H9 (cell line): ENCODE results near the gene GCC2. TPM values are rescaled to one million over a fixed set of nuclear protein-coding genes. Genes with fewer than 3 reads are reported as not detected.

Source experiments
- DNase-seq: peaks from one replicate; pipeline ENCODE4 v3.0.0-alpha.2; 2017
- H2AFZ ChIP-seq: one replicate; pipeline ENCODE4 v1.6.1; 2013; ENCODE audit warnings: mild to moderate bottlenecking, low read length, control low read depth, moderate library complexity
- H2AK5ac ChIP-seq: 2 replicates; pipeline ENCODE4 v1.6.1; 2013; ENCODE audit warnings: low read length, control low read depth, mixed read lengths; ENCODE audit not compliant: insufficient read length
- H2BK120ac ChIP-seq: one replicate; pipeline ENCODE4 v1.6.1; 2013; ENCODE audit warnings: low read depth, mild to moderate bottlenecking, low read length, control low read depth, inconsistent platforms; ENCODE audit not compliant: poor library complexity, severe bottlenecking
- H2BK12ac ChIP-seq: 2 replicates; pipeline ENCODE4 v1.6.1; 2013; ENCODE audit warnings: low read length, control low read depth, mixed read lengths, low read depth; ENCODE audit not compliant: insufficient read length
- H2BK15ac ChIP-seq: 2 replicates; pipeline ENCODE4 v1.6.1; 2013; ENCODE audit warnings: low read depth, low read length, control low read depth
- H2BK20ac ChIP-seq: one replicate; pipeline ENCODE4 v1.6.1; 2013; ENCODE audit warnings: low read depth, mild to moderate bottlenecking, low read length, control low read depth, inconsistent platforms; ENCODE audit not compliant: poor library complexity, severe bottlenecking
- H2BK5ac ChIP-seq: 2 replicates; pipeline ENCODE4 v1.6.1; 2013; ENCODE audit warnings: low read length, control low read depth, mixed read lengths; ENCODE audit not compliant: insufficient read length
- H3K14ac ChIP-seq: 2 replicates; pipeline ENCODE4 v1.6.1; 2013; ENCODE audit warnings: low read length, control low read depth; ENCODE audit not compliant: insufficient read depth
- H3K18ac ChIP-seq: 2 replicates; pipeline ENCODE4 v1.6.1; 2013; ENCODE audit warnings: low read depth, mild to moderate bottlenecking, mixed read lengths, low read length, control low read depth; ENCODE audit not compliant: insufficient read length
- H3K23ac ChIP-seq: 2 replicates; pipeline ENCODE4 v1.6.1; 2013; ENCODE audit warnings: low read length, control low read depth, mixed read lengths, low read depth; ENCODE audit not compliant: insufficient read length
- H3K23me2 ChIP-seq: 2 replicates; pipeline ENCODE4 v1.6.1; 2013; ENCODE audit warnings: low read depth, mild to moderate bottlenecking, mixed read lengths, low read length, control low read depth; ENCODE audit not compliant: insufficient read length, poor library complexity, severe bottlenecking
- H3K27ac ChIP-seq: 2 replicates; pipeline ENCODE4 v1.5.1; 2013; ENCODE audit warnings: low read length, control low read depth, mixed read lengths, low read depth; ENCODE audit not compliant: insufficient read length
- H3K27me3 ChIP-seq: 2 replicates; pipeline ENCODE4 v1.6.1; 2013; ENCODE audit warnings: low read length, control low read depth, inconsistent platforms; ENCODE audit not compliant: insufficient read depth
- H3K4ac ChIP-seq: 2 replicates; pipeline ENCODE4 v1.6.1; 2013; ENCODE audit warnings: low read depth, mild to moderate bottlenecking, control low read depth, inconsistent platforms, low read length, moderate library complexity
- H3K4me1 ChIP-seq: 2 replicates; pipeline ENCODE4 v1.6.1; 2013; ENCODE audit warnings: low read length, control low read depth, inconsistent platforms; ENCODE audit not compliant: insufficient read depth
- H3K4me2 ChIP-seq: 2 replicates; pipeline ENCODE4 v1.6.1; 2013; ENCODE audit warnings: low read length, control low read depth, mixed read lengths; ENCODE audit not compliant: insufficient read length, insufficient read depth
- H3K56ac ChIP-seq: 2 replicates; pipeline ENCODE4 v1.6.1; 2013; ENCODE audit warnings: low read depth, mild to moderate bottlenecking, mixed read lengths, low read length, control low read depth; ENCODE audit not compliant: insufficient read length
- H3K79me1 ChIP-seq: 2 replicates; pipeline ENCODE4 v1.6.1; 2013; ENCODE audit warnings: low read depth, mild to moderate bottlenecking, moderate library complexity, low read length, control low read depth, inconsistent platforms; ENCODE audit not compliant: insufficient read depth, poor library complexity, severe bottlenecking
- H3K79me2 ChIP-seq: 2 replicates; pipeline ENCODE4 v1.6.1; 2013; ENCODE audit warnings: low read length, control low read depth, inconsistent platforms; ENCODE audit not compliant: insufficient read depth
- H3K9ac ChIP-seq: 2 replicates; pipeline ENCODE4 v1.6.1; 2013; ENCODE audit warnings: low read length, control low read depth, mixed read lengths; ENCODE audit not compliant: insufficient read length; ENCODE audit errors: extremely low read depth
- H3K9me3 ChIP-seq: one replicate; pipeline ENCODE4 v1.6.1; 2013; ENCODE audit warnings: low read depth, low read length, inconsistent platforms; ENCODE audit not compliant: control insufficient read depth
- H3T11ph ChIP-seq: one replicate; pipeline ENCODE4 v1.6.1; 2013; ENCODE audit warnings: mild to moderate bottlenecking, low read length, control low read depth, inconsistent platforms
- H4K20me1 ChIP-seq: one replicate; pipeline ENCODE4 v1.6.1; 2013; ENCODE audit not compliant: control insufficient read depth, insufficient read length, insufficient read depth
- H4K5ac ChIP-seq: 2 replicates; pipeline ENCODE4 v1.6.1; 2013; ENCODE audit warnings: low read depth, mild to moderate bottlenecking, mixed read lengths, low read length, control low read depth; ENCODE audit not compliant: insufficient read length
- H4K8ac ChIP-seq: replicated peaks from 2 replicates; pipeline ENCODE4 v1.6.1; 2013; ENCODE audit warnings: low read length, control low read depth, mixed read lengths, low read depth; ENCODE audit not compliant: insufficient read length
- H4K91ac ChIP-seq: 2 replicates; pipeline ENCODE4 v1.6.1; 2013; ENCODE audit warnings: low read depth, mild to moderate bottlenecking, moderate library complexity, mixed read lengths, low read length, control low read depth; ENCODE audit not compliant: insufficient read length
- H3K27ac Mint-ChIP-seq, 3 experiments: 2 replicates in 2 of 3; 3 replicates in 1 of 3; pipeline ENCODE4 v1.8.0; 2020 to 2021; ENCODE audit warnings: mixed read lengths in 3 of 3, mild to moderate bottlenecking in 1 of 3, moderate library complexity in 1 of 3
- H3K27me3 Mint-ChIP-seq: 2 replicates; pipeline ENCODE4 v1.8.0; 2021; ENCODE audit warnings: low read depth, mild to moderate bottlenecking, moderate library complexity, mixed read lengths
- H3K36me3 Mint-ChIP-seq, 3 experiments: 2 replicates in 2 of 3; 3 replicates in 1 of 3; pipeline ENCODE4 v1.8.0; 2020 to 2021; ENCODE audit warnings: low read depth in 3 of 3, mixed read lengths in 3 of 3; ENCODE audit not compliant: insufficient read depth in 1 of 3
- H3K4me1 Mint-ChIP-seq, 2 experiments: 2 replicates each; pipeline ENCODE4 v1.8.0; 2020; ENCODE audit warnings: mixed read lengths in 2 of 2
- H3K4me3 Mint-ChIP-seq, 2 experiments: 2 replicates in 1 of 2; 3 replicates in 1 of 2; pipeline ENCODE4 v1.8.0; 2020 to 2021; ENCODE audit warnings: mild to moderate bottlenecking in 2 of 2, mixed read lengths in 2 of 2, moderate library complexity in 1 of 2
- H3K9me3 Mint-ChIP-seq, 2 experiments: 2 replicates in 1 of 2; 3 replicates in 1 of 2; pipeline ENCODE4 v1.8.0; 2020; ENCODE audit warnings: mild to moderate bottlenecking in 2 of 2, mixed read lengths in 2 of 2, moderate library complexity in 1 of 2
- CTCF ChIP-seq: fragments of 200-600 bp; sonication (generic); conservative IDR thresholded peaks from 3 replicates; pipeline ENCODE4 v1.8.0; 2021; ENCODE audit warnings: antibody characterized with exemption, mild to moderate bottlenecking
- WGBS: extraction: QIAGEN DNeasy Blood & Tissue Kit; methylation state at CpG from one replicate; pipeline ENCODE4 v1.1.7; 2013; ENCODE audit warnings: missing lambda C conversion rate, low lambda C conversion rate, mixed read lengths; ENCODE audit not compliant: insufficient read length; ENCODE audit errors: extremely low coverage; 5-methylcytosine and 5-hydroxymethylcytosine counted together
- total RNA-seq: library from RNA; stranded (reverse); gene quantifications from 2 replicates; pipeline ENCODE4 v1.2.1, GENCODE V29; 2021

The GCC2 gene
- total RNA-seq, 1 experiment from 2014 or later = 53.3 TPM

- Histone ChIP-seq H3K4me2 (no peak overlapping the region), H4K20me1 (no peaks in the 10 kb centered on the region), H3K79me1 (no peaks in the 10 kb centered on the region), H2BK5ac (no peak overlapping the region), H3K18ac (no peak overlapping the region), H2BK15ac (no peak overlapping the region), H4K91ac (no peak overlapping the region), H2AFZ (no peak overlapping the region), H2BK12ac (no peak overlapping the region), H3K4ac (no peak overlapping the region), H3K14ac (no peak overlapping the region), H3T11ph (no peak overlapping the region), H3K27me3 (no peaks in the 10 kb centered on the region), H3K9ac (no peak overlapping the region), H3K23ac (no peak overlapping the region), H2BK20ac (no peak overlapping the region), H4K5ac (no peak overlapping the region), H2BK120ac (no peak overlapping the region), H3K27ac (no peak overlapping the region), H3K4me1 (no peaks in the 10 kb centered on the region; the same call in 1 of the 2 replicates), H4K8ac (no peak overlapping the region), H2AK5ac (no peak overlapping the region), H3K23me2 (no peaks in the 10 kb centered on the region), H3K79me2 (no peaks in the 10 kb centered on the region), H3K9me3 (peaks cover 16% of the 10 kb centered on the region), H3K56ac (no peak overlapping the region)
- no peak for TF ChIP-seq CTCF
- Mint-ChIP-seq H3K4me1 (peaks cover 14 to 16% of the 10 kb centered on the region in 2 experiments), H3K36me3 (peaks cover 17 to 30% (median 28%) of the 10 kb centered on the region in 3 experiments), H3K4me3 (no peak overlapping the region), H3K9me3 (peaks cover 18 to 31% of the 10 kb centered on the region in 2 experiments), H3K27me3 (peaks cover 2% of the 10 kb centered on the region; the same call in 1 of the 2 replicates), H3K27ac (no peak overlapping the region)
- DNase-seq = peak; percentile 51
- WGBS = no CpG with 5 or more reads among the region's 4 CpGs
Observed at GRCh38 chr2:108404784-108405397, 44.1 kb upstream of the GCC2 start.
